Liver (tissue), 9 donors: ENCODE results near the gene CCM2. TPM values are rescaled to one million over a fixed set of nuclear protein-coding genes. Genes with fewer than 3 reads are reported as not detected.

Experiments used
- DNase-seq: peaks from one replicate; pipeline ENCODE4 v3.0.0-alpha.2; 2017; ENCODE audit warnings: low spot score
- H3K27ac ChIP-seq, 2 donors: one replicate each; pipeline ENCODE4 v1.7.0; 2013; ENCODE audit warnings: inconsistent platforms in 2 of 2, low read length in 2 of 2, control low read depth in 1 of 2, low read depth in 1 of 2, mild to moderate bottlenecking in 1 of 2
- H3K27me3 ChIP-seq, 4 donors: one replicate each; pipeline versions ENCODE4 v1.6.1 to v1.7.0; 2013; ENCODE audit warnings: low read length in 3 of 4, inconsistent platforms in 1 of 4, mild to moderate bottlenecking in 1 of 4, moderate library complexity in 1 of 4; ENCODE audit not compliant: control insufficient read depth in 4 of 4, insufficient read depth in 4 of 4
- H3K36me3 ChIP-seq, 4 donors: one replicate each; pipeline versions ENCODE4 v1.6.1 to v1.7.0; 2013; ENCODE audit warnings: low read length in 3 of 4, mild to moderate bottlenecking in 3 of 4, low read depth in 1 of 4, moderate library complexity in 1 of 4; ENCODE audit not compliant: control insufficient read depth in 4 of 4, insufficient read depth in 3 of 4
- H3K4me1 ChIP-seq, 4 donors: one replicate each; pipeline versions ENCODE4 v1.6.1 to v1.7.0; 2013; ENCODE audit warnings: low read length in 3 of 4, mild to moderate bottlenecking in 3 of 4, moderate library complexity in 1 of 4; ENCODE audit not compliant: control insufficient read depth in 4 of 4, insufficient read depth in 4 of 4
- H3K4me3 ChIP-seq, 3 donors: one replicate each; pipeline versions ENCODE4 v1.6.1 to v1.7.0; 2013; ENCODE audit warnings: low read length in 3 of 3, control low read depth in 1 of 3, low read depth in 1 of 3, mild to moderate bottlenecking in 1 of 3
- H3K9ac ChIP-seq, 2 donors: one replicate each; pipeline ENCODE4 v1.7.0; 2013; ENCODE audit warnings: low read length in 2 of 2, mild to moderate bottlenecking in 2 of 2, moderate library complexity in 2 of 2, control low read depth in 1 of 2, low read depth in 1 of 2
- H3K9me3 ChIP-seq, 4 donors: one replicate each; pipeline versions ENCODE4 v1.6.1 to v1.7.0; 2013; ENCODE audit warnings: low read length in 3 of 4; ENCODE audit not compliant: control insufficient read depth in 4 of 4
- EGR1 ChIP-seq, 2 donors: IDR thresholded peaks; 2 replicates each; pipeline ENCODE4 v1.6.1; 2016 to 2018; ENCODE audit warnings: antibody characterized with exemption in 2 of 2, low read depth in 2 of 2
- FOXA1 ChIP-seq: IDR thresholded peaks from 2 replicates; pipeline ENCODE4 v1.6.1; 2016; ENCODE audit warnings: antibody characterized with exemption
- FOXA2 ChIP-seq: IDR thresholded peaks from 2 replicates; pipeline ENCODE4 v1.6.1; 2016; ENCODE audit warnings: antibody characterized with exemption
- HNF4A ChIP-seq, 2 donors: conservative IDR thresholded peaks; 2 replicates each; pipeline ENCODE4 v1.6.1; 2016; ENCODE audit warnings: antibody characterized with exemption in 2 of 2, mild to moderate bottlenecking in 2 of 2
- HNF4G ChIP-seq: IDR thresholded peaks from 2 replicates; pipeline ENCODE4 v1.6.1; 2016; ENCODE audit warnings: antibody characterized with exemption
- JUND ChIP-seq, 2 donors: IDR thresholded peaks; 2 replicates each; pipeline ENCODE4 v1.6.1; 2016; ENCODE audit warnings: antibody characterized with exemption in 2 of 2
- NR2F2 ChIP-seq: IDR thresholded peaks from 2 replicates; pipeline ENCODE4 v1.6.1; 2016; ENCODE audit warnings: antibody characterized with exemption
- RAD21 ChIP-seq, 2 donors: IDR thresholded peaks; 2 replicates each; pipeline ENCODE4 v1.6.1; 2016; ENCODE audit warnings: antibody characterized with exemption in 2 of 2, mild to moderate bottlenecking in 2 of 2
- RXRA ChIP-seq, 2 donors: IDR thresholded peaks; 2 replicates each; pipeline ENCODE4 v1.6.1; 2017 to 2018; ENCODE audit warnings: antibody characterized with exemption in 2 of 2, mild to moderate bottlenecking in 1 of 2
- SP1 ChIP-seq: IDR thresholded peaks from 2 replicates; pipeline ENCODE4 v1.6.1; 2018; ENCODE audit warnings: antibody characterized with exemption, mild to moderate bottlenecking
- TAF1 ChIP-seq: conservative IDR thresholded peaks from 2 replicates; pipeline ENCODE4 v1.6.1; 2016; ENCODE audit warnings: antibody characterized with exemption, mild to moderate bottlenecking
- YY1 ChIP-seq: IDR thresholded peaks from 2 replicates; pipeline ENCODE4 v1.6.1; 2016; ENCODE audit warnings: antibody characterized with exemption, mild to moderate bottlenecking
- WGBS: extraction: QIAGEN DNeasy Blood & Tissue Kit; methylation state at CpG from one replicate; pipeline ENCODE4 v1.1.7; 2013; 5-methylcytosine and 5-hydroxymethylcytosine counted together
- polyA plus RNA-seq, 2 donors: library from polyadenylated mRNA; stranded (reverse) in 1 of 2; unstranded in 1 of 2; fragments of 200-250 nt in 1 of 2; fragments of >200 nt in 1 of 2; fragmentation: Nextera tagmentation in 1 of 2; extraction: Ambion mirVana in 1 of 2; gene quantifications; one replicate each; pipeline versions ENCODE4 v1.2.1 to v1.2.3, GENCODE V29; 2013 to 2015
- total RNA-seq, 2 donors: library from RNA; depleted of rRNA; stranded (reverse); fragments of >200 nt; gene quantifications; one replicate each; pipeline ENCODE4 v1.2.3, GENCODE V29; 2014
- TF ChIP-seq, protein P1 (sequence below): IDR thresholded peaks from 2 replicates; pipeline ENCODE4 v1.6.1; 2016; ENCODE audit warnings: antibody characterized with exemption
- TF ChIP-seq, protein P2 (sequence below): fragments of 150-350 bp; IDR thresholded peaks from 2 replicates; pipeline ENCODE4 v1.5.1; 2017; ENCODE audit warnings: improper control_type of control experiment, low read depth, low read length; ENCODE audit not compliant: missing input control
- TF ChIP-seq, protein P3 (sequence below): IDR thresholded peaks from 2 replicates; pipeline ENCODE4 v1.6.1; 2016; ENCODE audit warnings: antibody characterized with exemption
- donor health status: healthy.
- donor health status: healthy.
- donor health status: healthy.
- donor health status: healthy.
- donor health status: healthy.

The CCM2 gene
- total and polyA plus RNA-seq, 4 donors = 26.3 to 65.0 (median 47.5) TPM

DNA sequence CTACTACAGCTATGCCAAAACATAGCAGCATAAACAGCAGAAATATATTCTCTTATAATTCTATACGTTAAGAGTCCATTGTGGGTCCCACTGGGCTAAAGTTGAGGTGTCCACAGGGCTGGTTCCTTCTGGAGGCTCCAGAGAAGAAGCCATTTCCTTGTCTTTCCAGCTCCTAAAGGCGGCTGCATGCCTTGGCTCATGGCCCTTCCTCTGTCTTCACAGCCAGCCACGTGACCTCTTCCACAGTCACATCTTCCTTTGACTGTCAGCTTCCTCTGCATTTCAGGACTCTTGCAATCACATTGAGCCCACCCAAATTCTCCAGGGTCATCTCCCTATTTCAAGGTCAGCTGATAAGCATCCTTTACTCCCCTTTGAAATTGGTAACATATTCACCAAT lies 71.5 kb downstream of the CCM2 start (continued):
- TF ChIP-seq, protein P1, sequence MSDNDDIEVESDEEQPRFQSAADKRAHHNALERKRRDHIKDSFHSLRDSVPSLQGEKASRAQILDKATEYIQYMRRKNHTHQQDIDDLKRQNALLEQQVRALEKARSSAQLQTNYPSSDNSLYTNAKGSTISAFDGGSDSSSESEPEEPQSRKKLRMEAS = no peak
- TF ChIP-seq, protein P2, sequence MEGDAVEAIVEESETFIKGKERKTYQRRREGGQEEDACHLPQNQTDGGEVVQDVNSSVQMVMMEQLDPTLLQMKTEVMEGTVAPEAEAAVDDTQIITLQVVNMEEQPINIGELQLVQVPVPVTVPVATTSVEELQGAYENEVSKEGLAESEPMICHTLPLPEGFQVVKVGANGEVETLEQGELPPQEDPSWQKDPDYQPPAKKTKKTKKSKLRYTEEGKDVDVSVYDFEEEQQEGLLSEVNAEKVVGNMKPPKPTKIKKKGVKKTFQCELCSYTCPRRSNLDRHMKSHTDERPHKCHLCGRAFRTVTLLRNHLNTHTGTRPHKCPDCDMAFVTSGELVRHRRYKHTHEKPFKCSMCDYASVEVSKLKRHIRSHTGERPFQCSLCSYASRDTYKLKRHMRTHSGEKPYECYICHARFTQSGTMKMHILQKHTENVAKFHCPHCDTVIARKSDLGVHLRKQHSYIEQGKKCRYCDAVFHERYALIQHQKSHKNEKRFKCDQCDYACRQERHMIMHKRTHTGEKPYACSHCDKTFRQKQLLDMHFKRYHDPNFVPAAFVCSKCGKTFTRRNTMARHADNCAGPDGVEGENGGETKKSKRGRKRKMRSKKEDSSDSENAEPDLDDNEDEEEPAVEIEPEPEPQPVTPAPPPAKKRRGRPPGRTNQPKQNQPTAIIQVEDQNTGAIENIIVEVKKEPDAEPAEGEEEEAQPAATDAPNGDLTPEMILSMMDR = no peak
- TF ChIP-seq EGR1 (IDR thresholded peaks at IDR 0.05; ENCODE audit: low read depth in 2 of 2) (no peak), FOXA2 (no peak)
- TF ChIP-seq, protein P3, sequence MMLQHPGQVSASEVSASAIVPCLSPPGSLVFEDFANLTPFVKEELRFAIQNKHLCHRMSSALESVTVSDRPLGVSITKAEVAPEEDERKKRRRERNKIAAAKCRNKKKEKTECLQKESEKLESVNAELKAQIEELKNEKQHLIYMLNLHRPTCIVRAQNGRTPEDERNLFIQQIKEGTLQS = no peak

DNA sequence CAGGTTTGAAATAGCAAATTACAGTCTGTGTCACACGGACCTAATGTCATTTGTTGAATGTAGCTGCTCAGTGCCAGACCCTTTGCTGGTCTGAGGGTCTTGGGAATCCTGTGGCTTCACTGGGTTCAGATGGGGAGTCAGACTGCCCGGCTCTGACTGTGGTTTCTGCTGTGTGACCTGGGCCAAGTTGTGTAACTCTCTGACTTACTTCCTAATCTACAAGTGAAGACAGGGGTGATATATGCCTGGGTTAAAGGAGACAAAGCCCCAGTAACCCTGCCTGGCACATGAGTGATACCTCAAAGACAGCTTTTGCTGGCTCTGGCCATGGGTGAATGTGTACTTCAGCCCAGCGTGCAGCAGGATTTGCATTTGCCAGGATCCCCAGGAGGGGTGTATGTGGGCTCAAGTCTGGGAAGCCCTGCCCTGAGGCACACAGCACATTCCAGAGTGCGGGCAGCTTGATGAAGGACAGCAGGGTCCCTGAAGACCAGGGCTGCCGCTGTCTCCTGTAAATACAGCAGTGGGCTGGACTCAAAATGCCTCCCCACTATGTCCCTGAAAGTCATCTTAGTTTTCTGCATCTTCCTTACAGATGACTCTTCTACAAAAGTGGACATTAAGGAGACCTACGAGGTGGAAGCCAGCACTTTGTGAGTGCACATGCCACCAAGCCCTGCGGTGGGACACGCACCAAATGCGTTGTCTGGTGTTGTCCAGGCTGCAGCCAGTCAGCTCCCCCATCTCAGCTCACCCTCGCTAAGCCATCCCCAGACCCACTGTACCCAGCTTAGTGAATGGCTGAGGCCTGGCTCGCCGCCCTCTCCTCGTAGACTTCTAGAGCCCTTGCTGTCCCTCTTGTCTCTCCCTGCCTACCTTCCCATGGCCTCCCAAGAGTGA lies 72.4 kb downstream of the CCM2 start:
- no peak overlapping the region for H3K4me3 ChIP-seq
- no peak overlapping the region for H3K9ac ChIP-seq
- no peaks in the 10 kb centered on the region for H3K27me3 ChIP-seq
- peaks cover 19 to 92% (median 63%) of the 10 kb centered on the region in 4 donors for H3K36me3 ChIP-seq
- H3K9me3 ChIP-seq = no peaks in the 10 kb centered on the region
- H3K27ac ChIP-seq = no peak overlapping the region
- 94% methylated on average over 13 of the region's 13 CpGs for WGBS
- DNase-seq = no peak
- H3K4me1 ChIP-seq = no peaks in the 10 kb centered on the region
- TF ChIP-seq, protein P1 = no peak
- TF ChIP-seq FOXA1 (no peak), TAF1 (no peak), YY1 (no peak), EGR1 (IDR thresholded peaks at IDR 0.05; ENCODE audit: low read depth in 2 of 2) (no peak), JUND (IDR thresholded peaks at IDR 0.05) (no peak), RAD21 (IDR thresholded peaks at IDR 0.05) (no peak), RXRA (IDR thresholded peaks at IDR 0.05) (no peak), NR2F2 (no peak), HNF4A (conservative IDR thresholded peaks at IDR 0.05) (no peak), HNF4G (no peak), FOXA2 (no peak), SP1 (no peak)
- TF ChIP-seq, protein P3 = no peak
- TF ChIP-seq, protein P2 = no peak
